ENCODE data around the gene FXYD5.

FXYD5 gene

DNA sequence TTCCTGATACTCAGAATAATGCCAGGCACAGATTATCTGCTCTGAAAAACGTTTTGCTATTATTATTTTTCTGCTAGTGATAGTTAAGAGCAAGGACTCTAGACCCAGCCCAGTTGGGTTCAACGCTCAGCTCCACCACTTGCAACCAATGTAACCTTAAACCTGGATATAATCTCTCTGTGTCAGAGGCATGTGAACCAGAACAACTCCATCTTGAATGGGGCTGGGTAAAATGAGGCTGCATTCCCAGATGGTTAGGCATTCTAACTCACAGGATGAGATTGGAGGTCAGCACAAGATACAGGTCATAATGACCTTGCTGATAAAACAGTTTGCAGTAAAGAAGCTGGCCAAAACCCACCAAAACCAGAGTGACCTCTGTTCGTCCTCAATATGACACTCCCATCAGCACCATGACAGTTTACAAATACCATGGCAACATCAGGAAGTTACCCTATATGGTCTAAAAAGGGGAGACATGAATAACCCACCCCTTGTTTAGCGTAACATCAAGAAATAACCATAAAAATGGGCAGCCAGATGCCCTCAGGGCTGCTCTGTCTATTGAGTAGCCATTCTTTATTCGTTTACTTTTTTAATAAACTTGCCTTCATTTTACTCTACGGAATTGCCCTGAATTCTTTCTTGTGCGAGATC, 60.4 kb downstream of the FXYD5 start:
- DNase-seq (ENCODE audit: low spot score), result no peak
- TF ChIP-seq, protein P1, sequence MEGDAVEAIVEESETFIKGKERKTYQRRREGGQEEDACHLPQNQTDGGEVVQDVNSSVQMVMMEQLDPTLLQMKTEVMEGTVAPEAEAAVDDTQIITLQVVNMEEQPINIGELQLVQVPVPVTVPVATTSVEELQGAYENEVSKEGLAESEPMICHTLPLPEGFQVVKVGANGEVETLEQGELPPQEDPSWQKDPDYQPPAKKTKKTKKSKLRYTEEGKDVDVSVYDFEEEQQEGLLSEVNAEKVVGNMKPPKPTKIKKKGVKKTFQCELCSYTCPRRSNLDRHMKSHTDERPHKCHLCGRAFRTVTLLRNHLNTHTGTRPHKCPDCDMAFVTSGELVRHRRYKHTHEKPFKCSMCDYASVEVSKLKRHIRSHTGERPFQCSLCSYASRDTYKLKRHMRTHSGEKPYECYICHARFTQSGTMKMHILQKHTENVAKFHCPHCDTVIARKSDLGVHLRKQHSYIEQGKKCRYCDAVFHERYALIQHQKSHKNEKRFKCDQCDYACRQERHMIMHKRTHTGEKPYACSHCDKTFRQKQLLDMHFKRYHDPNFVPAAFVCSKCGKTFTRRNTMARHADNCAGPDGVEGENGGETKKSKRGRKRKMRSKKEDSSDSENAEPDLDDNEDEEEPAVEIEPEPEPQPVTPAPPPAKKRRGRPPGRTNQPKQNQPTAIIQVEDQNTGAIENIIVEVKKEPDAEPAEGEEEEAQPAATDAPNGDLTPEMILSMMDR (IDR thresholded peaks at IDR 0.05; ENCODE audit: extremely low read depth, missing control alignments), result no peak

- DNase-seq (ENCODE audit: low spot score), result no peak
- TF ChIP-seq, protein P1 (IDR thresholded peaks at IDR 0.05; ENCODE audit: extremely low read depth, missing control alignments), result no peak
These were observed 61.7 kb downstream of the FXYD5 start for GRCh38 chr19:35216016-35216832.

- DNase-seq (ENCODE audit: low spot score), result peak; percentile 31
- TF ChIP-seq, protein P1 (IDR thresholded peaks at IDR 0.05; ENCODE audit: extremely low read depth, missing control alignments), result no peak
These were observed 62.5 kb downstream of the FXYD5 start for GRCh38 chr19:35216833-35217648.

DNA sequence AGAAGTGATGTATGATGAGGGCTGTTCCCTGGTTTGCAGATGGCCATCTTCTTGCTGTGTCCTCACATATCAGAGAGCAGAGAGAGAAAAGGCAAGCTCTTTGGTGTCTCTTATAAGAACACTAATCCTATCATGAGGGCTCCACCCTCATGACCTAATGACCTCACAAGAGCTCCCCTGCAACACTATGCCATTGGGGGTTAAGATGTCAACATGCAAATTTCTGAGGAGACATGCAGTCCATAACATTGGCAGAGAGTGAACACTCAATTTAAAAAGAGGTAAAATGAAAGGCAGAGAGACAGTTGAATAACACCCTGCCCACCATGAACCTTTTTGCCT, 63.1 kb downstream of the FXYD5 start:
- DNase-seq (ENCODE audit: low spot score), result no peak
- TF ChIP-seq, protein P1 (IDR thresholded peaks at IDR 0.05; ENCODE audit: extremely low read depth, missing control alignments), result no peak

GRCh38 chr19:35219008-35219407, 64.5 kb downstream of the FXYD5 start:
- no peak for DNase-seq (ENCODE audit: low spot score)
- TF ChIP-seq, protein P1 (IDR thresholded peaks at IDR 0.05; ENCODE audit: extremely low read depth, missing control alignments), result no peak
